GM18526 (cell line): ENCODE measurements around the gene CEMIP2.

Experiments used
- POLR2A ChIP-seq: IDR thresholded peaks from 3 replicates; pipeline ENCODE4 v1.6.1; 2011; ENCODE audit not compliant: insufficient read length; ENCODE audit errors: extremely low read depth

Gene CEMIP2

DNA sequence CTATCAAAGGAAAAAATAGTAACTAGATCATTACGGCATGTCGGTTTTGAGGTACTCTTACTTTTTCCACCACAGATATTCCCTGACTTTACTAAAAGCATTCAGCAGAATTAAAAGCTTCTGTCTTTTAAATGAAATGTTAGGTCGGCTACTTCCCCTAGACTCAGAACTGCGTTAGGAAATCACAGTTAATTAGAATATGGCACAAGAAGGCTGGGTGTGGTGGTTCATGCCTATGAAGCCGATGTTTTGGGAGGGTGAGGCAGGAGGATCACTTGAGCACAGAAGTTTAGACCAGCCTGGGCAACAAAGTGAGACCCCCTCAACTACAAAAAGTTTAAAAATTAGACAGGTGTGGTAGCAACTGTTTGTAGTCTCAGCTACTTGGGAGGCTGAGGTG, 24.4 kb downstream of the CEMIP2 start:
- TF ChIP-seq POLR2A: no peak

DNA sequence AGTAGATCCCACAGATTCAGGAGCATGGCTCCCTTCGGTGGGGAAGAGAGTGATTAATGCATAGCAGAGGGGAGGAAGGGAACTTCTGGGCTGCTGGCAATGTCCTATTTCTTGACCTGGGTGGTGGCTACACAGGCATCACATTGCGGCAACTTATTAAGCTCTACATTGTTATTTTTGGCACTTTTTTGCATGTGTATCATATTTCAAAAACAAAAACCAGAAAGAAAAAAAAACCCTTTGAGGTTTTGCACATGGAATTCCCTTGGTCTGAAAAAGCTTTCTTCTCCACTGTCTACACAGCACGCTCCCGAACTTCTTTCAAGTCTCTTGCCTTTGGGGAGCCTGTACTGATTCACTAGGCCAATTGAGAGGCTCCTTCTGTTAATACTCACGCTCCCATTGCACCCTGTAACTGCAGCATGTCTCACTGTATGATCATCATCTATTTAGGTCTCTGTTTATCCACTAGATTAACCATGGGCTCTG, 25.1 kb downstream of the CEMIP2 start:
- TF ChIP-seq POLR2A: no peak

DNA sequence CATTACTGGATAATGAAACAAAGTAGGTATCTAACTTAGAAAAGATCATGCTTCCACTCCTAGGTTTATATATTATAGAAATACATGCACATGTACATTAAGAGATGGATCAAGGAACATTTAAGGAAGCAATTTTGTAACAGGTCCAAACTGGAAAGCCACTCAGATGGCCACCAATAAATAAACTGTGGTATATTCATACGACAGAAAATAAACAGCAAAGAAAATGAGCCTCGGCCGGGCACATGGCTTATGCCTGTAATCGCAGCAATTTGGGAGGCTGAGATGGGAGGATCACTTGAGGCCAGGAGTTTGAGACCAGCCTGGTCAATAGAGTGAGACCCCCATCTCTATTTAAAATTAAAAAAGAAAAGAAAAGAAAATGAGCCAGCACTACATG, 25.6 kb downstream of the CEMIP2 start:
- TF ChIP-seq POLR2A: no peak

DNA sequence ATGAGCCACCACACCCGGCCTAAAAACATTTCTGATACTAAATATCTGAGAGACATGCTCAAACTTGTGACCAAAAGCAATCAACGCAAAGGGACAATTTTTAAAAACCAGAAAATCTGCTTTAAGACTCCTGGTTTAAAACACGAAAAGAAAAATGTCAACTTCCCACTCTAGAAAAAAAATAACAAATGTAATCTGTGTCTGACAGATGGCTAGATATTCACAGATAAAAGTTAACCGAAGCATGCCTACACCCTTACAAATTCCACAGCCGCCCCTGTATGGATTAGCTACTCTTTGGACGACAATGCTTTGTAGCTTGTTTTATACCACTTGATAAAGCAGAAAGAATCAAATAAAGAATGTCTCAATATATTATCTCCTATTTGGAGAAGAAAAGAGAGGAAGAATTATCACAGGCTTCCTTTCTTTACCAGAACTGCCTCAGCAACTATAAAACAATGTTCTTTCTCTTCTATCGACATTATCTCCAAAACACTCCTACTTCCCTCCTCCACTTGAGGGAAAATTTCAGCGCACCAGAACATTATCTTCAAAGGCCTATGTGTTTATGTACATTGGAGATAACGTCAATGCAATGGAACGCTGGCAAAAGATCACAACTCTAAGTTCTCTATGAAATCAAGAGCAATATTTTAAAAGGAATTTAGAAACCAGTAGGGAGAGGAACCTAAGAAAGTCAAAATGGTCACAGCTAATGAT, 26.2 kb downstream of the CEMIP2 start:
- no peak for TF ChIP-seq POLR2A

DNA sequence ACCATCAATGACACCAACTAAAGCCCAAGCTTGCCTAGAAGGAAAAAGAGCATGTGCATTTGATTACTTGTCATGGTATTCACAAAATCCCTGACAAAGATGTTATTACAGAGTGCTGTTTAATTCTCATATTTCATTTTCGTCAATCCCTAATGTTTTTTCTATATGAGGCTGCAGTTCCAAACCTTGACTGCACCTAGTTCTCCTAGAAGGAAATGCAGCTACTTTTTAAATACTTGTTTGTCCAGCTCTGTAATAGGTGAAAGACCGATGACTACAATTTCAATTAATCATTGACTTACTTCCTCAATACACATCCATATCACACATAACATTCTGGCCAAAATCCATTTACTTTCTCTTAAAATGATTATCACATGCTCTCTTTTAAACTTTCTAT, 28.1 kb downstream of the CEMIP2 start:
- no peak for TF ChIP-seq POLR2A

DNA sequence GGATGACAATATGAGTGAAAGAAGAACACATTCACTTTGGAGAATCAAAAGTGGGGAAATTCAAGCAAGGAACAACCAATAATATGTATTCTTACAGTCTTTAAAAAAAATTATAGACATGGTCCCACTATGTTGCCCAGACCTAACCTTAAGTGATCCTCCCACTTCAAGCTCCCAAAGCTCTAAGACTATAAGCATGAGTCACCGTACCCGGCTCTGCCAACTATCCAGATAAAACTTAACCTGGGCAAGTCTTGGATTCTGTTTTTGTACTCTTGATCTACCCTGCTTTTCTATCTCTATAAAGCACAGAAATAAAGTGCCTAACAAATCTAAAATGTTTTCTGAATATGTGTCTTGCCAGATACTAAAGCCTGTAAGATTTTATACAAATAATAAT, 30.9 kb downstream of the CEMIP2 start:
- no peak for TF ChIP-seq POLR2A

DNA sequence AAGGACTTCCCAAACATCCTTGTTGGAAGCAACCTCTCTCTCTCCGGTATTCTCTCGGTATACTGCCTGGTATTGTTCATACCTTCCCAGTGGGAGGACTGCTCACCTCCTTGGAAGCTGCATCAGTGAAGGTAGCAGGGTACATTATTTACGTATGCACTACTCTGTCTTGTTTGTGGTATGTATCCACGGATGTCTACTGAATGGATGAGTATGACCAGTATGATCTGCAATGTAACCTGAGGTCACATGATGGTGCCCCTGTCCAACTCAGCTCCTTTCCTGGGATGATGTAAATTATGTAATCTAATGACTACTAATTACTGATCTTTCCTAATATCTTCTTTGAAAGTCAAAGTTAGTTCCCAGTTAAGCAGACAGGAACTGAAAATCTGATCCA, 32.1 kb downstream of the CEMIP2 start:
- no peak for TF ChIP-seq POLR2A

DNA sequence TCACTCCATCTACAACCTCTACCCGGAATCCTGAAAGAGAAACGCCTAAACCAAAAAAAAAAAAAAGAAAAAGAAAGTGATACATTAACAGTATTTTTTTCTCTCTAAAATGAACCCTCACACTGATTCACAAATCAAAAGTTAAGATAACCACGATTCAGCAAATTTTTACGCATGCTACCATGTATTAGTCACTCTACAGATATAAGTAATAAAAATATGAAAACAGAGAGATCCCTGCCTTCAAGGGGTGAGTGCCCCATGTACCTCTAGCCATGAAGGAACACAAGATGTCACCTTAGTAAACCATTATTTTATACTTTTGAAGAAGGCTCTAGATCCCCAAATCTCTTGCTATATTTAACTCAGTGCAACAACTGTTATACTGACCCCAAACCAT, 33.4 kb downstream of the CEMIP2 start:
- TF ChIP-seq POLR2A: no peak

DNA sequence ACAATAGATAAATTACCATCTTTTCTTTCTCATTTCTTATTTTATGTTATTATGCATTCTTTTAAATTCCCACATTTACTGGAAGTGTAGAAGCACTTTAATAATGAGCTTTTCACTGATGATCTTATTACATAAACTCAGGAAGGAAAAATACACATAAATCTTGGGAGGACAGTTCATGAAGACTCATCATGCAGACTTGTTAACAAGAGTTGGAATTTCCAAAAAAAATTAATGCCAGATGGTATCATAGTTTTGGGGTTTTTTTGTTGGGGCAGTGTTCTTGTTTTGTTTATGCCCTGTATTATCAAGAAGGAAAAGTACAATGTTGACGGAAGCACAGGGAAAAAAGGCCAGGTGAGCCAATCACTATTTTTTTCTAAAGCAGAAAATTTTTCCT, 35.1 kb downstream of the CEMIP2 start:
- no peak for TF ChIP-seq POLR2A

DNA sequence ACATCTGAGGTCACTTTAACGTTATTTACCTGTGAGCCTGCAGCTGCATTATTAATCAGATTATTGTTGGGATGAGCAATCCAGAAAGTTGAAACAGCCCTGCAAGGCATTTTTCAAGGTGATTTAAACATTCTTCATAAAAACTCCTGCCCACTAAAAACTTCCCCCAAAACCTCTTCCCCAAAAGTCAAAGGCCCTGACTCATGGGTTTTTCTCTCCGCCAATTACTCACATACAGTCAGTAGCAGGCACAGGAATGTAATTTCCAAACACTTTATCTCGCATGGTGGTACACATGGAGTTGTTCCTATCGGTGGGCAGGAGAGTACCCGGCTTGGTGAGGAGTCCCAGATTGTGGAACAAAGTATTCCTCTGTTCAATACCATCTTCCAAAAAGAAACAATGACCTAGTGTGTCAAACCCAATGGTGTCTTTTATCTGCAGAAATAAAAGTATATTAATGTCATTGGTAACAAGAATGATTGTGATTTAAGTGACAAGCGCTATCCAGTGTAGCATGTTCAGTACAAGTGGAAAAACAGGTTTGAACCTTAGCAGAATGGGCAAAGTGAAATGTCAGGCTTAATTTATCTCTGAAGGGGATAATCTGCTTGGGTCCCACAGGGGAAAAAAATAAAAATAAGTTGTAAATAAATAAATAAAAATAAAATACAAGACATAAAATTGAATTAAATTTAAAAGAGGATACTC, 38.3 kb downstream of the CEMIP2 start:
- no peak for TF ChIP-seq POLR2A

DNA sequence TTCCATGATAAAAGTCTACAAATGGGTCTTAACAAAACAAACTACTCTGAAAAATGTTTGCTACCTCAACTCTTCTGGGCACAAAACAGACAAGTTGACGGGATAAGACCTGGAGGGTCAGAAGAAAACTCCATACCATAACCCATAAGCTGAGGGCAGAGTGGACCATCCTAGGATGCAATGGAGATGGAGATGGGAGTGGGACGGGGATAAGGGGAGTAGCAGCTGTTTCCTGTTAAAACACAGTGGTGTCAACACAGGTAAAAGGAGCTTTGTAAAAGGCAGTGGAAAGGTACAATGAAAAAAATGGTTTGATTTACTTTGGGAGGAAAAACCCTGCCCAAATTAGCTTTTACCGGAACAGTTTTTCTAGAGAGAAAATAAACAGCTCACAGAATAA, 41.6 kb downstream of the CEMIP2 start:
- no peak for TF ChIP-seq POLR2A

DNA sequence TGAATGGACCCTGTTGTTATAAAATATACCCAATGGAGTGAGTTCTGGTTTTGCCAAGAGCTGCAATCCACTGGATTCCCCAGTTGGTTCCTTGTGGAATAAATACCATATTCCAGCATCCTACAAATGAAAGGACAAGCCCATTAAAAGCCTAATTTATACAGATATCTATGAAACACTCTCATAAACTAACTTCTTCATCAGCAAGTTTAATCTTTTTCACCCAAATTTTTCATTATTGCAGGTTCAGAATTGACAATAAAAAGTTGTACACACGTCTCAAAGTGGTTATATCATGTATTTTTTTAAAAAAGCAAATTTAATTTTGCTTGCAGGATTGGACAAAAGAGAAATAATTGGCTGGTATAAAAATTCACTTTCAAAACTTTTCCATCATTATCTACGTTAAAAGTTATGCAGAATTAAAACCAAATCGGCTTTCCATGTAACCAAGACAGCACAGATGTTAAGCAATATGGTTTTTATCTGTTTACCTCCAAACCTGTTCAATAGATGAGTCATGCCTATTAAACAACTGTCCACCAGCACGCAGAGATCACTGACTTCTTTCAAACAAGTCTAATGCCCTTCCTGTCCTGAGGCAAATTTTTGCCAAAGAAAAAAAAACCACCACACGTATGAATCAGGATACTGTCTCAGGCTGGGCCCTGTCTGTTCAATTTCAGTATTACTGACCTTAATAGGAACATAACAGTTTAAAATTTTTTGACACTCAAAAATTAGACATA, 42.5 kb downstream of the CEMIP2 start:
- TF ChIP-seq POLR2A: no peak

DNA sequence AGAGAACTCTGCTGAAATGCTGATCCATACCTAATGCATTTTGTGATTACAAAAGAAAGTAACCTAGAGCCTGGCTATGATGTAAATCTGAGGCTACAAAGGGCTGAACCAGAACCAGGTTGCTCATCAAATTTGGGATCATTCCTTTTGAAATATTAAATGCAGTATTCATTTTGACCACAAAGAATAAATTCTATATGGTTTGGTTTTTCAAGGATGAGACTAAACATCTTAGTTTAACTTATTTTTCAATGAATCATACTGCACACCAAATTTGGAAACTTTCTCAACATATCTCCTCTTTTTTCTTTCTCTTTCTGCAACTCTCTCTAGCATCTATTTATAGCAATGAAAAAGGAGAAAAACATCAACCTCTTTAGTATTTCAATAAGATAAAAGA, 46.5 kb downstream of the CEMIP2 start:
- TF ChIP-seq POLR2A: no peak

DNA sequence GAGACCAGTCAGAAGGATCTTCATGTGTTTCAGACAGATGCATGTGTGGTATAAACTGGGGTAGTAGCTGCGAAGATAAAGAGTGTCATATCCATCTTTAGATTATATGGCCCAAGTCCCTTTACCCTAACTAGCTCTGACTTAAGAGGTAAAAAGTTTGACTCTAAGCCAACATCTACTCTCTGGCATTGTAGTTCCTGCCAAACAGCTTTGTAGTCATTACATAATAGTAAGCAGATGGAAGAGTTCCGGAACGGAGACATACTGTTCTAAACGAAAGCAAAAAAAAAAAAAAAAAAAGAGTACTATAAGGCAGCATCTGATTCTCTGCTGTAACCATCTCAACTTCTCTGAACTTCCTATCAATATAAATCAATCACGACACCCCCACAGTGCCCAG, 48.8 kb downstream of the CEMIP2 start:
- no peak for TF ChIP-seq POLR2A

DNA sequence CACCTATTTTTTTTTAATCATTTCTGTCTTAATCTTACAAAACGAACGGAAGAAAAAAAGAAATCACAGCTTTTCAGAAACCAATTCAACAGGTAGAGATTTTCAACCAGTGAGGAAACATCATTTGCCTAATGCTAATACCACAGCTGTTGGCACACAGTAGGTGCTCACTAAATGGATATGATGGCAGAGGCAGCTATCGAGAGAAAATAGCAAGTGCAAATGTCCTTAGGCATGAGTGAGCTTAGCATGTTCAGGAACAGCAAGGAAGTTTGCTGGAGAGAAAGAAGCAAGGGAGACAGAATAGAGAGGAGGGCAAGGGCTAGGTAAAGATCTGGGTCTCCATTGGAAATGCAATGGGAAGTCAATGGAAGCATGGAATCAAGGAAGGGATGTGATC, 49.2 kb downstream of the CEMIP2 start:
- no peak for TF ChIP-seq POLR2A
